Measurements from ENCODE around the gene RAP1GDS1. TPM values are rescaled to one million over a fixed set of nuclear protein-coding genes. Genes with fewer than 3 reads are reported as not detected.
"Not testable (repeated sequence)": the region's sequence is repeated elsewhere in the genome, so short reads cannot be mapped to it uniquely, and the experiment has no call there.

Gene RAP1GDS1
- total and polyA plus RNA-seq, 2 donors = 23.6 to 41.6 TPM

DNA sequence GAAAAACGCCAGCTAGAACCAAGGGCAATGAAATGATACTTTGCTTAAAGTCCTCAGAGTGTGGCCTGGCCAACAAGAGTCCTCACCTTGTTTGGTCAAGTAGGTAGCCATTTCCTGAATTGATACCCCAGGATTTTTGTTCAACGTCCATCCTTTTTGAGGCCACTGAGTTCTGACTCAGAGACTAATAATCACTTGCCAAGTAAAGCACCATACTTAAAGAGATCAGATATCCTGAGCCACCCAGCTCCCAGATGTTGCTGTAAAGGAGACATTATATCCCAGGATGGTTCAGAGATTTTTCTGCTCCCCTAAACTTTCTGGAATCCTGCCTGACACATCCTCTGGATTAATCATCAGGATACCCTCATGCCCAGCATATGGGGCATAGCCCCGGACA, 190.9 kb downstream of the RAP1GDS1 start:
- DNase-seq (ENCODE audit: low read depth in 6 of 9, low spot score in 9 of 9) = no peak
- H3K4me1 ChIP-seq (ENCODE audit: control insufficient read depth in 2 of 2, insufficient read depth in 2 of 2, low read length in 2 of 2) = peaks cover 19 to 25% of the 10 kb centered on the region in 2 donors
- no peak overlapping the region for H3K27ac ChIP-seq (ENCODE audit: low read depth in 1 of 2, low read length in 1 of 2)
- no peaks in the 10 kb centered on the region for H3K27me3 ChIP-seq (ENCODE audit: control insufficient read depth in 2 of 2, insufficient read depth in 1 of 2, low read length in 1 of 2)
- WGBS = 97% methylated on average over 3 of the region's 3 CpGs
- H3K9me3 ChIP-seq (ENCODE audit: control insufficient read depth in 2 of 2, insufficient read depth in 1 of 2, low read length in 1 of 2) = no peaks in the 10 kb centered on the region
- no peak overlapping the region for H3K4me3 ChIP-seq (ENCODE audit: low read length in 2 of 2)
- no peaks in the 10 kb centered on the region for H3K36me3 ChIP-seq (ENCODE audit: control insufficient read depth in 2 of 2, insufficient read depth in 2 of 2, low read length in 1 of 2)

- 97% methylated on average over 9 of the region's 9 CpGs for WGBS
Observed at GRCh38 chr4:98457422-98457821, 196.2 kb downstream of the RAP1GDS1 start.

GRCh38 chr4:98461121-98461865, 200.1 kb downstream of the RAP1GDS1 start:
- H3K27ac ChIP-seq (ENCODE audit: low read depth in 1 of 2, low read length in 1 of 2); H3K4me3 ChIP-seq (ENCODE audit: low read length in 2 of 2); H3K27me3 ChIP-seq (ENCODE audit: control insufficient read depth in 2 of 2, insufficient read depth in 1 of 2, low read length in 1 of 2); H3K36me3 ChIP-seq (ENCODE audit: control insufficient read depth in 2 of 2, insufficient read depth in 2 of 2, low read length in 1 of 2); H3K9me3 ChIP-seq (ENCODE audit: control insufficient read depth in 2 of 2, insufficient read depth in 1 of 2, low read length in 1 of 2); H3K4me1 ChIP-seq (ENCODE audit: control insufficient read depth in 2 of 2, insufficient read depth in 2 of 2, low read length in 2 of 2); DNase-seq (ENCODE audit: low read depth in 6 of 9, low spot score in 9 of 9): not testable (repeated sequence)
- 82% methylated on average over 2 of the region's 2 CpGs for WGBS

More at GRCh38 chr4:98457422-98457821, 196.2 kb downstream of the RAP1GDS1 start:
- not testable (repeated sequence) for H3K9me3 ChIP-seq (ENCODE audit: control insufficient read depth in 2 of 2, insufficient read depth in 1 of 2, low read length in 1 of 2); H3K27ac ChIP-seq (ENCODE audit: low read depth in 1 of 2, low read length in 1 of 2); DNase-seq (ENCODE audit: low read depth in 6 of 9, low spot score in 9 of 9); H3K27me3 ChIP-seq (ENCODE audit: control insufficient read depth in 2 of 2, insufficient read depth in 1 of 2, low read length in 1 of 2); H3K36me3 ChIP-seq (ENCODE audit: control insufficient read depth in 2 of 2, insufficient read depth in 2 of 2, low read length in 1 of 2); H3K4me1 ChIP-seq (ENCODE audit: control insufficient read depth in 2 of 2, insufficient read depth in 2 of 2, low read length in 2 of 2); H3K4me3 ChIP-seq (ENCODE audit: low read length in 2 of 2)

- no peak for DNase-seq (ENCODE audit: low read depth in 6 of 9, low spot score in 9 of 9)
- Histone ChIP-seq H3K4me3 (ENCODE audit: low read length in 2 of 2) (no peak overlapping the region), H3K9me3 (ENCODE audit: control insufficient read depth in 2 of 2, insufficient read depth in 1 of 2, low read length in 1 of 2) (no peaks in the 10 kb centered on the region), H3K27ac (ENCODE audit: low read depth in 1 of 2, low read length in 1 of 2) (no peak overlapping the region), H3K27me3 (ENCODE audit: control insufficient read depth in 2 of 2, insufficient read depth in 1 of 2, low read length in 1 of 2) (no peaks in the 10 kb centered on the region), H3K4me1 (ENCODE audit: control insufficient read depth in 2 of 2, insufficient read depth in 2 of 2, low read length in 2 of 2) (no peaks in the 10 kb centered on the region), H3K36me3 (ENCODE audit: control insufficient read depth in 2 of 2, insufficient read depth in 2 of 2, low read length in 1 of 2) (no peaks in the 10 kb centered on the region)
Observed at GRCh38 chr4:98462487-98462886, 201.3 kb downstream of the RAP1GDS1 start.

DNA sequence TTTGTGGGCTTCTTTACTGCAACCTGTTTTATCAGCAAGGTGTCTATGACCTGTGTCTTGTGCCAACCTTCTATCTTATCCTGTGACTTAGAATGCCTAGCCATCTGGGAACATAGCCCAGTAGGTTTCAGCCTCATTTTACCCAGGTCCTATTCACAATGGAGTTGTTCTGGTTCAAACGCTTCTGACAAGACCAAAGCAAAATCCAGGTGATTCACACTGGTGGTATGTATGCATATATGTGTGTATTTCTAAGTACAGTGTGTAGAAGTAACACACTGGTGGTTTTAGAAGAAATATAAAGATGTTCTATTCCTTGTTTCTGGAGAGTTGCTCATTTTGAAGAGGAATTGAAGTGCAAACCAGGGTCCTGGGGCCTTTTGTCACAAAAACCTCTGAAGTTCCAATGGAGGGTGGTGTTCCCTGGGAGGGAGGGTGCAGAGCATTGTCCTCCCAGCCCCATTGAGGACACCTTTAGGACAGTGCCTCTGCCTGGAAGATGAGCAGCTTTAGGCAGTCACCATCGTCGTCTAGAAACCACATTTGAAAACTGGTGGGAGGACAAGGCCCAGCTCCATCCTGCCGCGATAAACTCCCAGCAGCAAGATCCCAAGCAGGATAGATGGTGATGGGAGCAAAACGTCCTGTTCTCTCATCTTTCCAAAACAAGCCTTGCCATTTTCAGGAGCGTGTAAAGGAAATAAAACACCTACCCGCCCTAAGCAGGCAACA, 205.8 kb downstream of the RAP1GDS1 start:
- Histone ChIP-seq H3K36me3 (ENCODE audit: control insufficient read depth in 2 of 2, insufficient read depth in 2 of 2, low read length in 1 of 2) (peaks cover 3 to 5% of the 10 kb centered on the region in 2 donors), H3K9me3 (ENCODE audit: control insufficient read depth in 2 of 2, insufficient read depth in 1 of 2, low read length in 1 of 2) (no peaks in the 10 kb centered on the region), H3K27ac (ENCODE audit: low read depth in 1 of 2, low read length in 1 of 2) (no peak overlapping the region), H3K4me3 (ENCODE audit: low read length in 2 of 2) (no peak overlapping the region), H3K27me3 (ENCODE audit: control insufficient read depth in 2 of 2, insufficient read depth in 1 of 2, low read length in 1 of 2) (no peaks in the 10 kb centered on the region), H3K4me1 (ENCODE audit: control insufficient read depth in 2 of 2, insufficient read depth in 2 of 2, low read length in 2 of 2) (peaks cover 6 to 14% of the 10 kb centered on the region in 2 donors)
- DNase-seq (ENCODE audit: low read depth in 6 of 9, low spot score in 9 of 9) = no peak
- 63% methylated on average over 8 of the region's 8 CpGs for WGBS

DNA sequence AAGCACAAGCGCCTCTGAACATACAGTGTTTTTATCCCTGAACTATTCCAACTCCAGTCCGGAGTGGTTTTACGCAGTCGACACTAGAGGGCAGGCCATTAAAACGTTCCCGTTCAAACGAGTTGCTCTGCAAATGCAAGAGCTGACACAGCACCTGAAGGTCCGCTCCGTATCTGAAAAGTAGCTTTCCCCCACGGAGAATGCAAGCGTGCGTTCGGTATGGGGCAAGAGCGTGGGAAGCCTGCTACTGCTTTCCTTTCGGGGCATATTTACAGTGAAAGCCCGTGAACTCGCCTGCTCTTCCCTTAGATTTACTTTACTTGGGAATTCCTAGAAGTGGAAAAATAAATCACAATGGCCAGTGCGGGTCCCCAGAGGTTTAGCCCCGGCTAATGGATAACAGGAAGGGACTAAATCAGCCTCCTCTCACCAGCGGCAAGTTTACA, 206.5 kb downstream of the RAP1GDS1 start:
- peak; percentile 48 to 90 (median 69) for DNase-seq (ENCODE audit: low read depth in 6 of 9, low spot score in 9 of 9)
- Histone ChIP-seq H3K4me1 (ENCODE audit: control insufficient read depth in 2 of 2, insufficient read depth in 2 of 2, low read length in 2 of 2) (peaks cover 6 to 14% of the 10 kb centered on the region in 2 donors), H3K27ac (ENCODE audit: low read depth in 1 of 2, low read length in 1 of 2) (no peak overlapping the region), H3K9me3 (ENCODE audit: control insufficient read depth in 2 of 2, insufficient read depth in 1 of 2, low read length in 1 of 2) (no peaks in the 10 kb centered on the region), H3K36me3 (ENCODE audit: control insufficient read depth in 2 of 2, insufficient read depth in 2 of 2, low read length in 1 of 2) (peaks cover 4 to 5% of the 10 kb centered on the region in 2 donors), H3K4me3 (ENCODE audit: low read length in 2 of 2) (peak overlapping the region; percentile 20 to 27), H3K27me3 (ENCODE audit: control insufficient read depth in 2 of 2, insufficient read depth in 1 of 2, low read length in 1 of 2) (no peaks in the 10 kb centered on the region)
- WGBS = 5% methylated on average over 20 of the region's 20 CpGs

DNA sequence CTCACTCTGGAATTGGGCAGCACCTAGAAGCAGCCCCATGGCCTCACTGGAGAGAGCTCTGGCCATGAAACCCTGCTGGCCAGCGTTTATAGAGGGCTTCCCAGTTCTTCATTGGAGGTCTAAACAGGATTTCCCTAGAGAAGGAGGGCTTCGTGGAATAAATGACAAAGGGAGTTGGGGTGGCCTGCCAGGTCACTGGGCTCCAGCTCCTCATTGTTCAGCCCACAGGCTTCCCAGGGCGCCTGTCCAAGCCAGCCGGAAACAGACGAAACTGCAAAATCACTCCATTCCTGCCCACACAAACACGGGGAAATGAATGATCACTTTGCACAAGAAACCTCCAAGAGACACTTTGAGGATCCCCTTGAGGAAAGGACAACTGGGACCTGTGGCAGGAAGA, 207.5 kb downstream of the RAP1GDS1 start:
- no peak overlapping the region for H3K27ac ChIP-seq (ENCODE audit: low read depth in 1 of 2, low read length in 1 of 2)
- H3K4me3 ChIP-seq (ENCODE audit: low read length in 2 of 2) = no peak overlapping the region
- H3K36me3 ChIP-seq (ENCODE audit: control insufficient read depth in 2 of 2, insufficient read depth in 2 of 2, low read length in 1 of 2) = peaks cover 4 to 5% of the 10 kb centered on the region in 2 donors
- peaks cover 6 to 14% of the 10 kb centered on the region in 2 donors for H3K4me1 ChIP-seq (ENCODE audit: control insufficient read depth in 2 of 2, insufficient read depth in 2 of 2, low read length in 2 of 2)
- DNase-seq (ENCODE audit: low read depth in 6 of 9, low spot score in 9 of 9) = no peak
- no peaks in the 10 kb centered on the region for H3K9me3 ChIP-seq (ENCODE audit: control insufficient read depth in 2 of 2, insufficient read depth in 1 of 2, low read length in 1 of 2)
- WGBS = 79% methylated on average over 6 of the region's 6 CpGs
- no peaks in the 10 kb centered on the region for H3K27me3 ChIP-seq (ENCODE audit: control insufficient read depth in 2 of 2, insufficient read depth in 1 of 2, low read length in 1 of 2)

- no peak for DNase-seq (ENCODE audit: low read depth in 6 of 9, low spot score in 9 of 9)
Observed at GRCh38 chr4:98469771-98470170, 208.6 kb downstream of the RAP1GDS1 start.

DNA sequence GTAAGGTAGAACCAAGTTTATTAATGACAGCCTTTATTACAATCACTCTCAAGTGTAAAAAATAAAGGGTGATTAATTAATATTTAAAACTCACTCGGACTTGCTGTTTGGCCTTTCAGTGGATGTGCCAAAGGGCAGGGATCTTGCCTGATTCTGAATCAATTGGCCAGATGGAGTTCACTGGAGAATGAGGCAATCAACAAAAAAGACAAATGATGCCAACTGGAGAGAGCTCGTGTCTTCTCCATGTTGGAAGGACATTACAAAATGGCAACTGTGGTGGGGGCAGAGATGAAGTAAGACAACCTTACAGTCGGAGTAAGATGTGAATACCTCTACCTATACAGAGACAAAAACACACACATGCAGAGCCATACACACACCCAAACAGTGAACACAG, 209.2 kb downstream of the RAP1GDS1 start:
- 97% methylated on average over 3 of the region's 3 CpGs for WGBS
- no peak for DNase-seq (ENCODE audit: low read depth in 6 of 9, low spot score in 9 of 9)
- H3K9me3 ChIP-seq (ENCODE audit: control insufficient read depth in 2 of 2, insufficient read depth in 1 of 2, low read length in 1 of 2) = no peaks in the 10 kb centered on the region
- no peak overlapping the region for H3K4me3 ChIP-seq (ENCODE audit: low read length in 2 of 2)
- no peaks in the 10 kb centered on the region for H3K27me3 ChIP-seq (ENCODE audit: control insufficient read depth in 2 of 2, insufficient read depth in 1 of 2, low read length in 1 of 2)
- H3K36me3 ChIP-seq (ENCODE audit: control insufficient read depth in 2 of 2, insufficient read depth in 2 of 2, low read length in 1 of 2) = peaks cover 5% of the 10 kb centered on the region in 2 donors
- H3K27ac ChIP-seq (ENCODE audit: low read depth in 1 of 2, low read length in 1 of 2) = no peak overlapping the region
- peaks cover 6 to 14% of the 10 kb centered on the region in 2 donors for H3K4me1 ChIP-seq (ENCODE audit: control insufficient read depth in 2 of 2, insufficient read depth in 2 of 2, low read length in 2 of 2)

More at GRCh38 chr4:98469771-98470170, 208.6 kb downstream of the RAP1GDS1 start:
- Histone ChIP-seq H3K36me3 (ENCODE audit: control insufficient read depth in 2 of 2, insufficient read depth in 2 of 2, low read length in 1 of 2) (peaks cover 4 to 5% of the 10 kb centered on the region in 2 donors), H3K4me1 (ENCODE audit: control insufficient read depth in 2 of 2, insufficient read depth in 2 of 2, low read length in 2 of 2) (peaks cover 6 to 14% of the 10 kb centered on the region in 2 donors), H3K27me3 (ENCODE audit: control insufficient read depth in 2 of 2, insufficient read depth in 1 of 2, low read length in 1 of 2) (no peaks in the 10 kb centered on the region), H3K9me3 (ENCODE audit: control insufficient read depth in 2 of 2, insufficient read depth in 1 of 2, low read length in 1 of 2) (no peaks in the 10 kb centered on the region), H3K4me3 (ENCODE audit: low read length in 2 of 2) (no peak overlapping the region), H3K27ac (ENCODE audit: low read depth in 1 of 2, low read length in 1 of 2) (no peak overlapping the region)
- 91% methylated on average over 2 of the region's 2 CpGs for WGBS
